Measurements from ENCODE around the gene ELN. TPM values are rescaled to one million over a fixed set of nuclear protein-coding genes. Genes with fewer than 3 reads are reported as not detected.
"Not testable (repeated sequence)": the region's sequence is repeated elsewhere in the genome, so short reads cannot be mapped to it uniquely, and the experiment has no call there.

Gene ELN
- polyA plus RNA-seq, result 10 to 100 TPM in 2 of 4 donors, 1 to 10 TPM in 2; 1.3 to 87.5 (median 13.2) TPM
- long read RNA-seq, donor 1, result 0 reads
- long read RNA-seq, donor 2, result 0 reads
- long read RNA-seq, donor 3, partial matches to known transcripts, result 42 of 44 reads
- long read RNA-seq, donor 3, other reads (novel, unspliced or antisense), result 0 of 44 reads
- long read RNA-seq, donor 4, result 0 reads
- long read RNA-seq, donor 5, result 0 reads
- long read RNA-seq, donor 6, partial matches to known transcripts, result 0 of 2 reads
- long read RNA-seq, donor 6, other reads (novel, unspliced or antisense), result 0 of 2 reads
- long read RNA-seq, donor 7, transcript ELN-221 (32 exons, 2,583 nt), result major isoform, 6 of 161 reads
- long read RNA-seq, donor 7, partial matches to known transcripts, result 144 of 161 reads
- long read RNA-seq, donor 7, other reads (novel, unspliced or antisense), result 0 of 161 reads
- long read RNA-seq, donor 8, partial matches to known transcripts, result 5 of 6 reads
- long read RNA-seq, donor 8, other reads (novel, unspliced or antisense), result 0 of 6 reads
- long read RNA-seq, donor 9, result 0 reads
- long read RNA-seq, donor 10, partial matches to known transcripts, result 0 of 6 reads
- long read RNA-seq, donor 10, other reads (novel, unspliced or antisense), result 0 of 6 reads

- H3K27ac ChIP-seq (ENCODE audit: low read depth in 1 of 3, low read length in 2 of 3), result peak within 1 kb of the TSS in 2 of 3 donors; percentile 28 to 30
- H3K36me3 ChIP-seq (ENCODE audit: control insufficient read depth in 3 of 3, insufficient read depth in 2 of 3, low read depth in 1 of 3, low read length in 3 of 3), result no peaks in the 10 kb centered on the region
- WGBS, 3 donors, result 28 to 61% (median 57%) methylated on average over 29 to 39 of the region's 39 CpGs
- no peaks in the 10 kb centered on the region for H3K9me3 ChIP-seq (ENCODE audit: control insufficient read depth in 2 of 2, insufficient read depth in 1 of 2, low read depth in 1 of 2, low read length in 1 of 2)
- no peak for FAIRE-seq
- DNase-seq, result peak in 1 of 2 donors; percentile 52
- H3K27me3 ChIP-seq (ENCODE audit: control insufficient read depth in 3 of 3, insufficient read depth in 3 of 3, low read length in 3 of 3), result peaks cover 0 to 17% (median 0%) of the 10 kb centered on the region in 3 donors
- H3K4me1 ChIP-seq (ENCODE audit: control insufficient read depth in 3 of 3, insufficient read depth in 2 of 3, low read depth in 1 of 3, low read length in 2 of 3), result peaks cover 0 to 18% (median 8%) of the 10 kb centered on the region in 3 donors
- H3K4me3 ChIP-seq (ENCODE audit: low read depth in 1 of 3, low read length in 3 of 3), result peak within 1 kb of the TSS in 2 of 3 donors; percentile 35 to 52
Observed at GRCh38 chr7:74027683-74028320, at the start of gene ELN. Gene ELN (plus strand): TSS chr7:74028173. CDS start chr7:74028188, 15 bp downstream.

GRCh38 chr7:73978661-73979563 lies 49.1 kb upstream of the ELN start:
- no peak for FAIRE-seq
- 20 to 38% (median 22%) methylated on average over 24 of the region's 24 CpGs for WGBS, 3 donors
- Histone ChIP-seq H3K4me1 (ENCODE audit: control insufficient read depth in 3 of 3, insufficient read depth in 2 of 3, low read depth in 1 of 3, low read length in 2 of 3) (peaks cover 0 to 25% (median 4%) of the 10 kb centered on the region in 3 donors), H3K36me3 (ENCODE audit: control insufficient read depth in 3 of 3, insufficient read depth in 2 of 3, low read depth in 1 of 3, low read length in 3 of 3) (no peaks in the 10 kb centered on the region), H3K27me3 (ENCODE audit: control insufficient read depth in 3 of 3, insufficient read depth in 3 of 3, low read length in 3 of 3) (no peaks in the 10 kb centered on the region), H3K4me3 (ENCODE audit: low read depth in 1 of 3, low read length in 3 of 3) (no peak overlapping the region), H3K27ac (ENCODE audit: low read depth in 1 of 3, low read length in 2 of 3) (peak overlapping the region; percentile 77 to 88 (median 83)), H3K9me3 (ENCODE audit: control insufficient read depth in 2 of 2, insufficient read depth in 1 of 2, low read depth in 1 of 2, low read length in 1 of 2) (no peaks in the 10 kb centered on the region)
- DNase-seq, result peak; percentile 94 to 98

GRCh38 chr7:73979656-73980055 lies 48.3 kb upstream of the ELN start:
- DNase-seq; H3K36me3 ChIP-seq (ENCODE audit: control insufficient read depth in 3 of 3, insufficient read depth in 2 of 3, low read depth in 1 of 3, low read length in 3 of 3); H3K9me3 ChIP-seq (ENCODE audit: control insufficient read depth in 2 of 2, insufficient read depth in 1 of 2, low read depth in 1 of 2, low read length in 1 of 2); H3K4me3 ChIP-seq (ENCODE audit: low read depth in 1 of 3, low read length in 3 of 3); H3K27me3 ChIP-seq (ENCODE audit: control insufficient read depth in 3 of 3, insufficient read depth in 3 of 3, low read length in 3 of 3); FAIRE-seq: not testable (repeated sequence)
- 87 to 94% (median 91%) methylated on average over 9 of the region's 9 CpGs for WGBS, 3 donors
- Histone ChIP-seq H3K27ac (ENCODE audit: low read depth in 1 of 3, low read length in 2 of 3) (peak overlapping the region in 1 of 3 donors; percentile 83), H3K4me1 (ENCODE audit: control insufficient read depth in 3 of 3, insufficient read depth in 2 of 3, low read depth in 1 of 3, low read length in 2 of 3) (peaks cover 0 to 25% (median 4%) of the 10 kb centered on the region in 3 donors)

GRCh38 chr7:73980206-73980605 lies 47.8 kb upstream of the ELN start:
- 75 to 87% (median 82%) methylated on average over 6 of the region's 6 CpGs for WGBS, 3 donors
- H3K27me3 ChIP-seq (ENCODE audit: control insufficient read depth in 3 of 3, insufficient read depth in 3 of 3, low read length in 3 of 3), result no peaks in the 10 kb centered on the region

GRCh38 chr7:73981933-73982332 lies 46.0 kb upstream of the ELN start:
- Histone ChIP-seq H3K4me3 (ENCODE audit: low read depth in 1 of 3, low read length in 3 of 3) (no peak overlapping the region), H3K4me1 (ENCODE audit: control insufficient read depth in 3 of 3, insufficient read depth in 2 of 3, low read depth in 1 of 3, low read length in 2 of 3) (peaks cover 0 to 26% (median 4%) of the 10 kb centered on the region in 3 donors), H3K36me3 (ENCODE audit: control insufficient read depth in 3 of 3, insufficient read depth in 2 of 3, low read depth in 1 of 3, low read length in 3 of 3) (no peaks in the 10 kb centered on the region), H3K27me3 (ENCODE audit: control insufficient read depth in 3 of 3, insufficient read depth in 3 of 3, low read length in 3 of 3) (no peaks in the 10 kb centered on the region), H3K27ac (ENCODE audit: low read depth in 1 of 3, low read length in 2 of 3) (no peak overlapping the region), H3K9me3 (ENCODE audit: control insufficient read depth in 2 of 2, insufficient read depth in 1 of 2, low read depth in 1 of 2, low read length in 1 of 2) (no peaks in the 10 kb centered on the region)
- no peak for DNase-seq
- WGBS, 3 donors, result 76 to 89% (median 83%) methylated on average over 7 of the region's 7 CpGs
- no peak for FAIRE-seq

More at GRCh38 chr7:73980206-73980605, 47.8 kb upstream of the ELN start:
- Histone ChIP-seq H3K36me3 (ENCODE audit: control insufficient read depth in 3 of 3, insufficient read depth in 2 of 3, low read depth in 1 of 3, low read length in 3 of 3) (no peaks in the 10 kb centered on the region), H3K9me3 (ENCODE audit: control insufficient read depth in 2 of 2, insufficient read depth in 1 of 2, low read depth in 1 of 2, low read length in 1 of 2) (no peaks in the 10 kb centered on the region), H3K27ac (ENCODE audit: low read depth in 1 of 3, low read length in 2 of 3) (no peak overlapping the region), H3K4me1 (ENCODE audit: control insufficient read depth in 3 of 3, insufficient read depth in 2 of 3, low read depth in 1 of 3, low read length in 2 of 3) (peaks cover 0 to 25% (median 4%) of the 10 kb centered on the region in 3 donors), H3K4me3 (ENCODE audit: low read depth in 1 of 3, low read length in 3 of 3) (no peak overlapping the region)
- FAIRE-seq (no peak), DNase-seq (no peak)

- H3K4me3 ChIP-seq (ENCODE audit: low read depth in 1 of 3, low read length in 3 of 3), result no peak overlapping the region
- no peaks in the 10 kb centered on the region for H3K9me3 ChIP-seq (ENCODE audit: control insufficient read depth in 2 of 2, insufficient read depth in 1 of 2, low read depth in 1 of 2, low read length in 1 of 2)
- DNase-seq (no peak), FAIRE-seq (no peak)
- no peaks in the 10 kb centered on the region for H3K27me3 ChIP-seq (ENCODE audit: control insufficient read depth in 3 of 3, insufficient read depth in 3 of 3, low read length in 3 of 3)
- no peak overlapping the region for H3K27ac ChIP-seq (ENCODE audit: low read depth in 1 of 3, low read length in 2 of 3)
- no peaks in the 10 kb centered on the region for H3K36me3 ChIP-seq (ENCODE audit: control insufficient read depth in 3 of 3, insufficient read depth in 2 of 3, low read depth in 1 of 3, low read length in 3 of 3)
- 78 to 89% (median 87%) methylated on average over 19 to 22 of the region's 22 CpGs for WGBS, 3 donors
- peaks cover 0 to 12% (median 2%) of the 10 kb centered on the region in 3 donors for H3K4me1 ChIP-seq (ENCODE audit: control insufficient read depth in 3 of 3, insufficient read depth in 2 of 3, low read depth in 1 of 3, low read length in 2 of 3)
Observed at GRCh38 chr7:73983437-73984164, 44.4 kb upstream of the ELN start.

GRCh38 chr7:73984481-73985205 lies 43.3 kb upstream of the ELN start:
- DNase-seq (no peak), FAIRE-seq (no peak)
- WGBS, 3 donors, result 85 to 91% (median 89%) methylated on average over 19 of the region's 19 CpGs
- H3K4me1 ChIP-seq (ENCODE audit: control insufficient read depth in 3 of 3, insufficient read depth in 2 of 3, low read depth in 1 of 3, low read length in 2 of 3), result peaks cover 0 to 4% (median 0%) of the 10 kb centered on the region in 3 donors
- no peaks in the 10 kb centered on the region for H3K36me3 ChIP-seq (ENCODE audit: control insufficient read depth in 3 of 3, insufficient read depth in 2 of 3, low read depth in 1 of 3, low read length in 3 of 3)
- H3K27ac ChIP-seq (ENCODE audit: low read depth in 1 of 3, low read length in 2 of 3), result no peak overlapping the region
- no peaks in the 10 kb centered on the region for H3K9me3 ChIP-seq (ENCODE audit: control insufficient read depth in 2 of 2, insufficient read depth in 1 of 2, low read depth in 1 of 2, low read length in 1 of 2)
- no peak overlapping the region for H3K4me3 ChIP-seq (ENCODE audit: low read depth in 1 of 3, low read length in 3 of 3)
- H3K27me3 ChIP-seq (ENCODE audit: control insufficient read depth in 3 of 3, insufficient read depth in 3 of 3, low read length in 3 of 3), result no peaks in the 10 kb centered on the region
